HUES6 (cell line): ENCODE results near the gene NME9.
A peak's percentile ranks its signal among the peaks of the same experiment; 100 is the strongest.
"Not testable (repeated sequence)": the region's sequence is repeated elsewhere in the genome, so short reads cannot be mapped to it uniquely, and the experiment has no call there.

Experiments used
- H3K27ac ChIP-seq: 2 replicates; pipeline ENCODE4 v1.7.0; 2013; ENCODE audit warnings: low read depth, mild to moderate bottlenecking, low read length, inconsistent platforms
- H3K27me3 ChIP-seq: 2 replicates; pipeline ENCODE4 v1.6.1; 2013; ENCODE audit warnings: low read length; ENCODE audit not compliant: control insufficient read depth, insufficient read depth
- H3K36me3 ChIP-seq: 2 replicates; pipeline ENCODE4 v1.6.1; 2013; ENCODE audit warnings: low read length; ENCODE audit not compliant: control insufficient read depth, insufficient read depth
- H3K4me1 ChIP-seq: 2 replicates; pipeline ENCODE4 v1.6.1; 2013; ENCODE audit warnings: low read length; ENCODE audit not compliant: control insufficient read depth, insufficient read depth
- H3K4me3 ChIP-seq: 2 replicates; pipeline ENCODE4 v1.5.1; 2013; ENCODE audit warnings: low read depth, low read length
- H3K9ac ChIP-seq: one replicate; pipeline ENCODE4 v1.6.1; 2013; ENCODE audit warnings: mild to moderate bottlenecking, low read length
- H3K9me3 ChIP-seq: 2 replicates; pipeline ENCODE4 v1.6.1; 2013; ENCODE audit warnings: low read depth, low read length; ENCODE audit not compliant: control insufficient read depth, insufficient read depth

Gene NME9, protein sequence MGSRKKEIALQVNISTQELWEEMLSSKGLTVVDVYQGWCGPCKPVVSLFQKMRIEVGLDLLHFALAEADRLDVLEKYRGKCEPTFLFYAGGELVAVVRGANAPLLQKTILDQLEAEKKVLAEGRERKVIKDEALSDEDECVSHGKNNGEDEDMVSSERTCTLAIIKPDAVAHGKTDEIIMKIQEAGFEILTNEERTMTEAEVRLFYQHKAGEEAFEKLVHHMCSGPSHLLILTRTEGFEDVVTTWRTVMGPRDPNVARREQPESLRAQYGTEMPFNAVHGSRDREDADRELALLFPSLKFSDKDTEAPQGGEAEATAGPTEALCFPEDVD

DNA sequence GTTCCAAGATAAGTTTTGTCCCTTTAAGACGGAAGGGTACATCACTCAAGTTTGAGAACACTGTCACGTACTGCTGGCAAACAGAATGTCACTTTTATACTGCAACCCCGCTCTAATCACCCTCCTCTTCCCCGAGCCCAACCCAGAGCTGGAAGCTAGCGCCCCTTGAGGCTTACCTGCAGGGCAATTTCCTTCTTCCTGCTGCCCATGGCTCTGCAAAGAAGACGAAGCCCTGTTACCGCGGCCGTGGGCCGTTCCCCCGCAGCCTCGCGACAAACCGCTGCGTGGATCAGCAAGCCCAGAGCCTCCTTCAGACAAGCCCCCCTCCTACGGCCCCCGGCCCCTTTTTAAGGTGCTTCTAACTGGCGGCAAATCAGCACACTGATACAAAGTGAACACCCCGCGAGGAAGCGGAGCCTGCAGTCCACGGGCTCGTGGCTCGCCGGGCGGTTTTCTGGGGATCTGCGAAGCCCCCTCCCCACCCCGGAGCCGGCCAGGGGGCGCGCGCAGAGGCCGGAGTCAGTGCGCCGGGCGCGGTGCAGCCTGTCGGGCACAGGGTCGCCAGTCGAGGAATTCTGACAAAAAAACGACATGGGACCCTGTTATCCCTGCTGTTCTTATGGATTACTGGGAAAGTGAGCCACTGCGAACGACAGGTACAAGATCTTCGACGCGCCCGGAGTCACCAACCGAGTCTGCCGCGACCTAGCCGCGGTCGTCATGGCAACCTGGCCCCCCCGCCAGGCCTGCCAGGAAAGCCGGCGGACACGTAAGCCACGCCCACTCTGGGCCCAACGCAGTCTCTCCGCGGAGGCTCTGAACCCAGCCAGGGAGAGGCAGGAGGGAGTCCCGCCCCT lies at the start of gene NME9:
TSS of gene NME9 (minus strand) at position 725 of the 857 bp plus-strand sequence. CDS start at position 209, 516 bp downstream.
- no peak within 1 kb of the TSS for H3K9ac ChIP-seq
- peak within 1 kb of the TSS; percentile 68 for H3K4me3 ChIP-seq
- no peak within 1 kb of the TSS for H3K27ac ChIP-seq
- peaks cover 7% of the 10 kb centered on the region for H3K4me1 ChIP-seq
- no peaks in the 10 kb centered on the region for H3K36me3 ChIP-seq
- no peaks in the 10 kb centered on the region for H3K9me3 ChIP-seq
- no peaks in the 10 kb centered on the region for H3K27me3 ChIP-seq

DNA sequence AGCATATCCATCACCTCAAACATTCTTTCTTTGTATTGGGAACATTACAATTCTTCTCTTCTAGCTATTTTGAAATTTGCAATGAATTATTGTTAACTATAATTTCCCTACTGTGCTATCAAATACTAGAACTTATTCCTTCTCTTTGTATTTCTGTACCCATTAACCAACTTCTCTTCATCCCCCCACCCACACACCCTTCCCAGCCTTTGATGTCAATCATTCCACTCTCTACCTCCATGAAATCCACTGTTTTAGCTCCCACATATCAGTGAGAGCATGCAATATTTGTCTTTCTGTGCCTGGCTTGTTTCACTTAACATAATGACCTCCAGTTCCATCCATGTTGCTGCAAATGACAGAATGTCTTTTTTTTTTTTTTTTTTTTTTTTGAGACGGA lies 49.3 kb upstream of the NME9 start:
- Histone ChIP-seq H3K36me3 (no peaks in the 10 kb centered on the region), H3K27ac (no peak overlapping the region), H3K9ac (no peak overlapping the region), H3K4me1 (peaks cover 15% of the 10 kb centered on the region; the same call in 1 of the 2 replicates), H3K27me3 (no peaks in the 10 kb centered on the region), H3K4me3 (no peak overlapping the region), H3K9me3 (no peaks in the 10 kb centered on the region)

DNA sequence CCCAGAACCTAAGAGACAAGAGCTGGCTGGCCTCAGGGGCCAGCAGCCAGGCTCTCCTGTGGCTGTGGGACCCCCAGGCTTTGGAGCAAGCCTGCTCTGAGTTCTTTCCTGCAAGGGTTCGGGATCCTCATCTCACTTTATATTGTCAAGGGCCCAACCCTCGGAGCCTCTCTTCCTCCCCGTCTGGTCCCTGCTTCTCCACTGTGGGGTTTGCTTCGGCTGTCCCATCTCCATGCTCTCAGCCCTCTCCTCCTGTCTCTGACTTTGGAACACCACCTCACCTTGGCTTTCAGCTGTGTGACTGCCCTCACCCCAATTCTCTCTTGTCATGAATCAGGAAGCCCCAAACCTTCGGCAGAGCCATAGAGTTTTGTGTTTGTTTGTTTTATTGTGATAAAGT lies 48.7 kb upstream of the NME9 start:
- Histone ChIP-seq H3K9me3 (no peaks in the 10 kb centered on the region), H3K27me3 (no peaks in the 10 kb centered on the region), H3K27ac (no peak overlapping the region), H3K4me1 (peaks cover 15% of the 10 kb centered on the region; the same call in 1 of the 2 replicates), H3K36me3 (no peaks in the 10 kb centered on the region), H3K4me3 (no peak overlapping the region), H3K9ac (no peak overlapping the region)

DNA sequence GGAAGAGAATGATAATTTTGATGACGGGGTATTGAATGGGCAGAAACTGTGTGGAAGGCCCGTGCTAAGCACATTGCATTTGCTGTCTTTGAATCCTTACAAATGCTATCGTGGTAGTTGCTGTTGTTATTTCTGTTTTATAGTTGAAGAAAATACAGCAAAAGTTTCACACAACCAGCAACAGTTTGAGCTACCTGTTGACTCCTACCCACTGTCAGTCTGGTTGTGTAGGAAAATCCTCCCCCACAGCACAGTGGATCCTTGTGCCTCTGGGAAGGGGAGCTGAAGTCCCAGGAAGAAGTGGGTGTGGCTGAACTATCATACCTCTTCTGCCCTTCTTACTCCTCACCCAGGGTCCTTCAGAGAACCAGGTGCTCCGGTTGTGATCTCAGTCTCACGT lies 48.2 kb upstream of the NME9 start:
- peaks cover 15% of the 10 kb centered on the region; the same call in 1 of the 2 replicates for H3K4me1 ChIP-seq
- H3K4me3 ChIP-seq = no peak overlapping the region
- no peak overlapping the region for H3K9ac ChIP-seq
- no peak overlapping the region for H3K27ac ChIP-seq
- H3K27me3 ChIP-seq = no peaks in the 10 kb centered on the region
- H3K36me3 ChIP-seq = no peaks in the 10 kb centered on the region; the same call in 1 of the 2 replicates
- H3K9me3 ChIP-seq = no peaks in the 10 kb centered on the region

DNA sequence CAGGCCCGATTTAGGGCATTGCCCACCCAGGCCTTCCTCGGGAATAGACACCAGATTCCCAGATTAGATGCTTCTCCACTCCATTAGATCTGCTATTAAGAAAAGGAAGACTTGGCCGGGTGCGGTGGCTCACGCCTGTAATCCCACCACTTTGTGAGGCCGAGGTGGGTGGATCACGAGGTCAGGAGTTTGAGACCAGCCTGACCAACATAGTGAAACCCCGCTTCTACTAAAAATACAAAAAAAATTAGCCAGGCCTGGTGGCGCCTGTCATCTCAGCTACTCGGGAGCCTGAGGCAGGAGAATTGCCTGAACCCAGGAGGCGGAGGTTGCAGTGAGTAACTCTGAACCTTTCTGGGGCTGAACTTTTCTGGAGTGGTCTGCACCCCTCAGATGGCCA lies 47.6 kb upstream of the NME9 start:
- H3K9me3 ChIP-seq, H3K36me3 ChIP-seq, H3K9ac ChIP-seq, H3K4me3 ChIP-seq, H3K27ac ChIP-seq, H3K27me3 ChIP-seq: not testable (repeated sequence)
- peaks cover 14% of the 10 kb centered on the region; the same call in 1 of the 2 replicates for H3K4me1 ChIP-seq

DNA sequence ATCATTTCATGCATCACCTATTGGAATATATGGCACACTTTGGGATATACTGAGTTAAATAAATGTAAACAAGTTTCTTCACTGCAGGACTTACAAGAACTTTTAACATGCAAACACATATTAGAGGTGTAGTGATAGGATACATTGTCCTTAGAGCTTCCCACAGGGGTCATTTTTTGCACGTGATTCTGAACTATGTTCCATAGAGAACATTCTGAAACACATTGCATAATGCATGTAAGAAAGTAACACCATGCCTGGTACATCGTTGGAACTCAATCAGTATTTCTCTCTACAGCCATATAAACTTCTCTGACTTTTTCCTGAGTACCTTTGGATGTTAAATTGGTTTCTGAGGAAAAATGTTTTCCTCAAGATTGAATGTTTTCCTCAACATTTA lies 47.0 kb upstream of the NME9 start:
- Histone ChIP-seq H3K9me3 (no peaks in the 10 kb centered on the region), H3K36me3 (no peaks in the 10 kb centered on the region; the same call in 1 of the 2 replicates), H3K27me3 (no peaks in the 10 kb centered on the region), H3K9ac (no peak overlapping the region), H3K4me1 (peaks cover 8% of the 10 kb centered on the region; the same call in 1 of the 2 replicates), H3K4me3 (no peak overlapping the region), H3K27ac (no peak overlapping the region)

DNA sequence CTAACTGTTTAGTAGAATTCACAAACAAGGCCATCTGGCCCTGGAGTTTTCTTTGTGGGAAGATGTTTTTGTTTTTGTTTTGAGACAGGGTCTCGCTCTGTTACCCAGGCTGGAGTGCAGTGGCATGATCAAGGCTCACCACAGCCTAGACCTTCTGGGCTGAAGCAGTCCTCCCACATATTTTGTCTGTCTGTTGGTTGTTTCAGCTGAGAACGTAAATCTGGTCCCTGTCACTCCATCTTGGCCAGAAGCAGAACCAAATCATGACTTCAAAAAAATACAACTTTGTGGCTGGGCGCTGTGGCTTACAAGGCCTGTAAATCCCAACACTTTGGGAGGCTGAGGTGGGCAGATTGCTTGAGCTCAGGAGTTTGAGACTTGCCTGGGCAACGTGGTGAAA lies 45.8 kb upstream of the NME9 start:
- no peak overlapping the region for H3K9ac ChIP-seq
- no peak overlapping the region for H3K4me3 ChIP-seq
- no peaks in the 10 kb centered on the region; the same call in 1 of the 2 replicates for H3K36me3 ChIP-seq
- peaks cover 5% of the 10 kb centered on the region; the same call in 1 of the 2 replicates for H3K4me1 ChIP-seq
- H3K27me3 ChIP-seq = no peaks in the 10 kb centered on the region
- H3K27ac ChIP-seq = no peak overlapping the region
- H3K9me3 ChIP-seq = no peaks in the 10 kb centered on the region

DNA sequence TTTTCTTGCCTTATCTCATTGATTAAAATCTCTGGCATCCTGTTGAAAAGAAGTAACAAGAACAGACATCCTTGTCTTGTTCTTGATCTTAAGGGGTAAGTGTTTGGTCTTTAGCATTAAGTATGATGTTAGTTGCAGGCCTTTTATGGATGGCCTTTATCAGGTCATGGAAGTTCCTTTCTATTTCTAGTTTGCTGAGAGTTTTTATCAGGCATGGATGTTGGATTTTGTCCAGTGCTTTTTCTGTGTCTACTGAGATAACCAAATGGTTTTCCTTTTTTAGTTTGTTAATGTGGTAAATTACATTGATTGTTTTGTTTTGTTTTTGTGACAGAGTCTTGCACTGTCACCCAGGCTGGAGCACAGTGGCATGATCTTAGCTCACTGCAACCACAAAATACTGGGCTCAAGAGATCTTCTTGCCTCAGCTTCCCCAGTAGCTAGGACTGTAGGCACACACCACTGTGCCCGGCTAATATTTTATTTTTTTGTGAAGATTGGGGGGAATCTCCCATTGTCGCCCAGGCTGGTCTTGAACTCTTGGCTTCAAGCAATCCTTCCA lies 45.0 kb upstream of the NME9 start:
- Histone ChIP-seq H3K4me1 (peaks cover 5% of the 10 kb centered on the region; the same call in 1 of the 2 replicates), H3K9me3 (no peaks in the 10 kb centered on the region), H3K27me3 (no peaks in the 10 kb centered on the region), H3K27ac (no peak overlapping the region), H3K36me3 (no peaks in the 10 kb centered on the region; the same call in 1 of the 2 replicates), H3K4me3 (no peak overlapping the region), H3K9ac (no peak overlapping the region)

DNA sequence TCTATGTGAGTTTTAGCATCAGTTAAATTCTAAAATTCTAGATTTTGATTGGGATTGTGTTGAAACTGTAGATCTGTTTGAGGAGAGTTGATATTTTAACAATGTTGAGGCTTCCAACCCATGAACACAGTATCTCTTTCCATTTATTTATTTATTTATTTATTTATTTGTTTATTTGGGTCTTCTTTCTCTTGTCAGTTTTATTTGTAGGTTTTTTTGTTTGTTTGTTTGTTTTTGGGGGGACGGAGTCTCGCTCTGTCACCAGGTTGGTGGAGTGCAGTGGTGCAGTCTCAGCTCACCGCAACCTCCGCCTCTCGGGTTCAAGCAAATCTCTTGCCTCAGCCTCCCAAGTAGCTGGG lies 44.1 kb upstream of the NME9 start:
- H3K36me3 ChIP-seq = no peaks in the 10 kb centered on the region; the same call in 1 of the 2 replicates
- no peak overlapping the region for H3K27ac ChIP-seq
- no peak overlapping the region for H3K4me3 ChIP-seq
- peaks cover 5% of the 10 kb centered on the region; the same call in 1 of the 2 replicates for H3K4me1 ChIP-seq
- H3K27me3 ChIP-seq = no peaks in the 10 kb centered on the region
- no peaks in the 10 kb centered on the region for H3K9me3 ChIP-seq
- no peak overlapping the region for H3K9ac ChIP-seq

DNA sequence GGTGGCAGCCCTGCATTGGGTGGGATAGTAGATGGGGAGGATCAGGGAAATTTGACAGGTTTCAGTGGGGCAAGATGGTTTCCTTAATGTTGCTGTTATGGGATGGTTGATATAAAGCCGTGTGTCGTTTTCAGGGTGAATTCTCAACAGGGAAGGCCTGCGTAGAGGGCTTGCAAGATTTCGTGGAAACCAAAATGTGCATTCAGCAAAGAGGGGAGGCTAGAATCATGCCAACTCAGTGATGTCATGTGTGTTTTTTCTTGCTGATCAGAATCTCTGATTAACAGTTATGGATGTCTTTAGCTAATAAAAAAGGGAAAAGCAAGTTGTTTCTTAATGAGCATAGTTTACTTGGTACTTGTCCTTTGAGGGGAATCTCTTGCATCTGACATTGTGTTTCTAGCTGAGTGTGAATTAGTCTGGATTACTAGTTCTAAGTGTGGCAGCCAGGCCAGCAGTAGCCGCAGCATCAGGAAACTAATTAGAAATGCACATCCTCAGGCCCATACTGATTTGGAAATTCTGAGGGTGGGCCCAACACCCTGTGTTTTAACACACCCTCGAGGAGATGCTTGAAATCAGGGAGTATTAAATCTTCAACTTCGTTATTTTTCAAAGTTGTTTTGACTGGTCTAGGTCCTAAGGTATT lies 43.6 kb upstream of the NME9 start:
- H3K9ac ChIP-seq = no peak overlapping the region
- H3K9me3 ChIP-seq = no peaks in the 10 kb centered on the region
- no peak overlapping the region for H3K4me3 ChIP-seq
- peaks cover 5% of the 10 kb centered on the region; the same call in 1 of the 2 replicates for H3K4me1 ChIP-seq
- H3K27ac ChIP-seq = no peak overlapping the region
- no peaks in the 10 kb centered on the region; the same call in 1 of the 2 replicates for H3K36me3 ChIP-seq
- no peaks in the 10 kb centered on the region for H3K27me3 ChIP-seq
